PFSK-1 (cell line): ENCODE results near the gene TBKBP1.

ENCODE experiments used
- FOXP2 ChIP-seq: optimal IDR thresholded peaks from 2 replicates; pipeline ENCODE3; 2011; ENCODE audit warnings: borderline replicate concordance, control low read depth, inconsistent platforms; ENCODE audit not compliant: insufficient read depth; ENCODE audit errors: extremely low read length, extremely low read depth
- POLR2AphosphoS5 ChIP-seq: IDR thresholded peaks from 2 replicates; pipeline ENCODE4 v1.6.1; 2012; ENCODE audit warnings: low read depth, mild to moderate bottlenecking, control low read depth, low read length, moderate library complexity
- SIN3A ChIP-seq: IDR thresholded peaks from 2 replicates; pipeline ENCODE4 v1.6.1; 2012; ENCODE audit warnings: mild to moderate bottlenecking, low read length, moderate library complexity, borderline replicate concordance; ENCODE audit not compliant: insufficient read depth
- TAF1 ChIP-seq: IDR thresholded peaks from 2 replicates; pipeline ENCODE4 v1.6.1; 2012; ENCODE audit warnings: low read length, control low read depth, borderline replicate concordance; ENCODE audit not compliant: insufficient read depth
- TF ChIP-seq, protein P1 (sequence below), 2 experiments: IDR thresholded peaks; 2 replicates each; pipeline versions ENCODE4 v1.6.1 to v1.8.0; 2011 to 2012; ENCODE audit warnings: low read depth in 2 of 2, low read length in 2 of 2, control low read depth in 1 of 2, inconsistent platforms in 1 of 2, mild to moderate bottlenecking in 1 of 2, moderate library complexity in 1 of 2; ENCODE audit not compliant: insufficient read depth in 1 of 2

The TBKBP1 gene

DNA sequence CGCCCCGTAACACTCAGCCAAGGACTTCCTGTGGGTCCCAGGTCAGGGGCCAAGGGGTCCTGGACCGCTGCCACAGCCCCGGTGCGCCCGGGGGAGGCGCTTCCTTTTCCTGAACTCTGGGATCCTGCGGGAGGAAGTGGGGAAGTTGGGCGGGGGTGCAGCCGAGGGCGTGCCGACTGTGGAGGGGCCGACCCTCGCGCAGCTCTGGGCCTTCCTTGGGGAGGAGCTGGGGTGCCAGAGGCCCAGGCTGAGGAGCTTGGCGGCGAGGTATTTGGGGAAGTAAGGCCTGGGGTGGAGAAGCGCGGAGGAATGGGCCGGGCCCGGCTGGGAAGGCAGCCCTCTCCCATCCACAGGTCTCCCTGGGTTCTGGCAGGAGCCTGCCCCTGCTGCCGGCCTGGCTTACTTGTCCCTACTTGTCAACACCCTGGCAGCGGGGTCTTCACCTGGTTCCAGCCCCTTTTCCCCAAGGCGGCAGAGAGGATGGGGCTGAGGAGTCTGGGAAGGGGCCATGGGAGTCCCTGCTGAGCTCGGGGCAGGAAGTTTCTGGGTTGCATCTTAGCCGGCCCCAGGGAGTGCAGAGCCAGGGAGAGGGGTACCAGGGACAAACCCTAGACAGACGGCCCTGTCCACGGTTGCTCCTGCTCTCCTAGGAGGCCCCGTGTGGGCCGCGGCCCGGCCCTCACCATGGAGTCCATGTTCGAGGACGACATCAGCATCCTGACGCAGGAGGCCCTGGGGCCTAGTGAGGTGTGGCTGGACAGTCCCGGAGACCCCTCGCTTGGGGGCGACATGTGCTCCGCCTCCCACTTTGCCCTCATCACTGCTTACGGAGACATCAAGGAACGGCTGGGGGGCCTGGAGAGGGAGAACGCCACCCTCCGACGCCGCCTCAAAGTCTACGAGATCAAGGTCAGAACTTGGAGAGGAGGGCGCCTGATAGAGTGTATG lies 1.7 kb downstream of the TBKBP1 start:
- TF ChIP-seq POLR2AphosphoS5 (no peak), FOXP2 (no peak)
- TF ChIP-seq, protein P1, sequence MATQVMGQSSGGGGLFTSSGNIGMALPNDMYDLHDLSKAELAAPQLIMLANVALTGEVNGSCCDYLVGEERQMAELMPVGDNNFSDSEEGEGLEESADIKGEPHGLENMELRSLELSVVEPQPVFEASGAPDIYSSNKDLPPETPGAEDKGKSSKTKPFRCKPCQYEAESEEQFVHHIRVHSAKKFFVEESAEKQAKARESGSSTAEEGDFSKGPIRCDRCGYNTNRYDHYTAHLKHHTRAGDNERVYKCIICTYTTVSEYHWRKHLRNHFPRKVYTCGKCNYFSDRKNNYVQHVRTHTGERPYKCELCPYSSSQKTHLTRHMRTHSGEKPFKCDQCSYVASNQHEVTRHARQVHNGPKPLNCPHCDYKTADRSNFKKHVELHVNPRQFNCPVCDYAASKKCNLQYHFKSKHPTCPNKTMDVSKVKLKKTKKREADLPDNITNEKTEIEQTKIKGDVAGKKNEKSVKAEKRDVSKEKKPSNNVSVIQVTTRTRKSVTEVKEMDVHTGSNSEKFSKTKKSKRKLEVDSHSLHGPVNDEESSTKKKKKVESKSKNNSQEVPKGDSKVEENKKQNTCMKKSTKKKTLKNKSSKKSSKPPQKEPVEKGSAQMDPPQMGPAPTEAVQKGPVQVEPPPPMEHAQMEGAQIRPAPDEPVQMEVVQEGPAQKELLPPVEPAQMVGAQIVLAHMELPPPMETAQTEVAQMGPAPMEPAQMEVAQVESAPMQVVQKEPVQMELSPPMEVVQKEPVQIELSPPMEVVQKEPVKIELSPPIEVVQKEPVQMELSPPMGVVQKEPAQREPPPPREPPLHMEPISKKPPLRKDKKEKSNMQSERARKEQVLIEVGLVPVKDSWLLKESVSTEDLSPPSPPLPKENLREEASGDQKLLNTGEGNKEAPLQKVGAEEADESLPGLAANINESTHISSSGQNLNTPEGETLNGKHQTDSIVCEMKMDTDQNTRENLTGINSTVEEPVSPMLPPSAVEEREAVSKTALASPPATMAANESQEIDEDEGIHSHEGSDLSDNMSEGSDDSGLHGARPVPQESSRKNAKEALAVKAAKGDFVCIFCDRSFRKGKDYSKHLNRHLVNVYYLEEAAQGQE (IDR thresholded peaks at IDR 0.05; ENCODE audit: insufficient read depth in 1 of 2, low read depth in 2 of 2, low read length in 2 of 2) = no peak

DNA sequence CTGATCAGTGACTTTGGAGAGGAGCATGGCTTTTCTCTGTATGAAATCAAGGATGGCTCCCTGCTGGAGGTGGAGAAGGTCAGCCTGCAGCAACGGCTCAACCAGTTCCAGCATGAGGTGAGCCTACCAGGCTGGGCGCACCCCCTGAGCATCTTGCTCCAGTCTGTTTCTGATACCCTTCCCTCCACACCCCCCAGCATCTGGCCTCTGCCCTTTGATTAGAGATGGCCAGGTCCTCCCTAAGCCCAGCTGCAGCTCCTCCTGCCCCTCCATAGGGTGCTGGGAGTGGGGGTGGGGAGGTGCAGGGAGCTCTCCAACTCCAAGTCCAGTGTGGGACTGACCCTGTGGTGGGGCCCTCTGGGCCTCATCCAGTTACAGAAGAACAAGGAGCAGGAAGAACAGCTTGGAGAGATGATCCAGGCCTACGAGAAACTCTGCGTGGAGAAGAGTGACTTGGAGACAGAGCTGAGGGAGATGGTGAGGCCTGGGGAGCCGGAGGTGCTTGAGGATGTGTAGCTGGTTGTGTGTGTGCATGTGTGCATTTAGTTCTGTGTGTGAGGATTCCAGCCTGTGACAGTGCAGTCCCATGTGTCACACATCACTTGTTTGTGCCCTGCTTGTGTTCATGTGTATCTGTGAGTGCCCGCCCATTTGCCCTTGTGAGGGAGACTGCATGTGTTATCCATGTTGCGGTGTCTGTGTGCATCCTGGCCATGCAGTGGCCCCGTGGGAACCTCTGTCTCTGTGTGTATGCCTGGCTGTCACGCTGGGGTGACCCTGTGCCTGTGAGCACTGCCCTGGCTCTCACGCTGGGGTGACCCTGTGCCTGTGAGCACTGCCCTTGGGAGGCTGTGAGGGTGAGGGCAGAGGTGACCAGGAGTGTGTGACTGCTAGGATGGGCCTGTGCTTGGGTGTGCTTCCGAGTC lies 3.0 kb downstream of the TBKBP1 start:
- TF ChIP-seq, protein P1 (IDR thresholded peaks at IDR 0.05; ENCODE audit: insufficient read depth in 1 of 2, low read depth in 2 of 2, low read length in 2 of 2) = no peak
- TF ChIP-seq SIN3A = no peak
- no peak for TF ChIP-seq FOXP2
- TF ChIP-seq TAF1 = no peak
- no peak for TF ChIP-seq POLR2AphosphoS5

DNA sequence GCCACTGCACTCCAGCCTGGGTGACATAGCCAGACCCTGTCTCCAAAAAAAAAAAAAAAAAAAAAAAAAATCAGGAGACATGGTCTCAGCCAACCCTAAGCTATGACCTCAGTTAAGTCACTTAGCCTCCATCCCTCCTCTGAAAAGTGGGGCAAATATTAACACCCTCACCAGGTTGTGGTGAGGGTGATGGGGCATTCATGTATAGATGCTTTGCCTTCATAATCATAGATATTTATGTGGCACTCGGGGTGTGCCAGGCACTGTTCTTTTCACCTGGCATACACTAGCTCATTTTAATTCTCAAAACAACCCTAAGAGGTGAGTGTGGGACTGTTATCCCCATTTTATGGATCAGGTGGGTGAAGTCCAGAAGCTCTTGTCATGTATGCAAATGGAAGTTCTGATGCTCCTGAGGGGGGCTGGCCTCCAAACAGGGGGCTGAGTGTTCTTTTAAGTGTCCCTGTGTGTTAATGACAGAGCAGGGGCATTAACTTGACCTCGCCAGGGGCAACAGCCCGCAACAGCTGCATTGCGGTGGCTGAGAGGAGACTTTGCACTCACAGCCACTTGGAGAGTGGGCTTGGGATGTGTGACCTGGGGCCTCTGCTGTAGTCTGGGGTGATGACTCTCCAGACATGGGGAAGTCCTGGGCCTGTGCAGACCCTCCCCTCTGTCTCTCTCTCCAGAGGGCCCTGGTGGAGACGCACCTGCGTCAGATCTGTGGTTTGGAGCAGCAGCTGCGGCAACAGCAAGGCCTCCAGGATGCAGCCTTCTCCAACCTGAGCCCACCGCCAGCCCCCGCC lies 4.1 kb downstream of the TBKBP1 start:
- no peak for TF ChIP-seq FOXP2
- TF ChIP-seq TAF1 = no peak
- no peak for TF ChIP-seq SIN3A
- TF ChIP-seq POLR2AphosphoS5 = no peak
- TF ChIP-seq, protein P1 (IDR thresholded peaks at IDR 0.05; ENCODE audit: insufficient read depth in 1 of 2, low read depth in 2 of 2, low read length in 2 of 2) = no peak

DNA sequence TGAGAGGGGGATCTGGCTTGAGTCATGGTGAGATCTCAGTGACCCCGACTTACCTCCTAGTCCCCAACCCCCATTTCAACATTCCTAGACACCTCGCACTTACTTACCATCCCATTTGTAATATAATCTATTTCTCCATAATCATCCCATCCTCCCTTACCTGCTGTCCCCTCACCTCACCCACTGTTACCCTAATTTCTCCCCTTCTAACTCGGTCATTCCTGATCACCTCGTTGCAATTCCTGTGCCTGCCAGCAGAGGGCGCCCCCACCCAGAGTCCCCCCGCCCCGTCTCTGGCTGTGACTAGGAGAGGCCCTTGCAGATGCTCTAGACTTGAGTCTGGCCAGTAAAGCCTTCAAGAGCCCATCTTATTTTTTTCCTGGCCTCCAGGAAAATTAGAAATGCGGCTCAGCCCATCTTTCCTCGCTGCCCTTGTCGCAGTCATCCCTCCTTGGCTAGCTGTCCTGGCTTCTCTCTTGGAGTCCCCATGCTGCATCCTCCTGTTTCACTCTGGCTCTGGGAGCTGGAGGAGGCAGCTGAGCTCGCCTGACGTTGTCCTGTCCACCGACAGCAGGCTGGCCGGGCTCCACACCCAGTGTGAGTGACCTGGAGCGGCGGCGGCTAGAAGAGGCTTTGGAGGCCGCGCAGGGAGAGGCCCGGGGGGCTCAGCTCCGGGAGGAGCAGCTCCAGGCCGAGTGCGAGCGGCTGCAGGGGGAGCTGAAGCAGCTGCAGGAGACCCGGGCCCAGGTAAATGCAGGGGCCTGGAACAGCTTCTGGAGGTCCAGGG lies 5.0 kb downstream of the TBKBP1 start:
- no peak for TF ChIP-seq POLR2AphosphoS5
- no peak for TF ChIP-seq FOXP2
- no peak for TF ChIP-seq SIN3A
- TF ChIP-seq TAF1 = no peak
- TF ChIP-seq, protein P1 (IDR thresholded peaks at IDR 0.05; ENCODE audit: insufficient read depth in 1 of 2, low read depth in 2 of 2, low read length in 2 of 2) = no peak
